ENCODE data around the gene ZIC1. TPM values are rescaled to one million over a fixed set of nuclear protein-coding genes. Genes with fewer than 3 reads are reported as not detected.

The ZIC1 gene
- total and polyA plus RNA-seq, 2 of the 13 experiments (the other 11 are each of a cell fraction or from before 2014, with no cell fraction given) = not detected

DNA sequence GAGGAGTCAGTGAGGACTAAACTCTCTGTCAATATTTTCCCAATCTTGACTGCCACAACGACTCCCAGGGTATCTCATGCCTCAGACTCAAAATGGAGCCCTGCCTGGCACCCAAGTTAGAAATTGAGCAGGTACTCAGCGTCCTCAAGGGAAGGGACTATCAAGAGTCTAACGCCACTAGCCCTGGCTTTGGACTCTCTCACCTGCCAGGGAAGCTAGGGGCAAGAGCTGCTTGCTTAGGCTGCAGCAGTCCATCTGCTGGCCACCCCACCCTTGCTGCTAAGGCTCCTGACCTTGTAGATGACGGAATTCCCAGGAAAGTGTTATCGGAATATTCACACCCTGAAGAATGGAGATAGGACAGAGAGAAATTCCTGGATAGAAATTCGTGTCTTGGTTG is 35.9 kb upstream of the ZIC1 start:
- DNase-seq (ENCODE audit: low spot score) = no peak
- ChIA-PET POLR2A (no interaction called here), CTCF (ENCODE audit: low intra/inter-chr PET ratio, low total read pairs) (no interaction called here)
- peaks cover 11% of the 10 kb centered on the region for H3K4me1 ChIP-seq (ENCODE audit: insufficient read depth, low read length)
- no peak for FAIRE-seq
- no peak overlapping the region for H3K4me3 ChIP-seq (replicated peaks in 1 of 3; ENCODE audit: insufficient read depth in 1 of 3, low read depth in 2 of 3, low read length in 3 of 3)
- intact Hi-C loops (cut with micrococcal nuclease; ENCODE audit: unreplicated experiment) (no loop called here), in situ Hi-C loops (cut with HindIII; ENCODE audit: extremely low pct_ligation_motif_present, low pct_unique_long_range_greater_than_20kb) (no loop called here)
- no peak overlapping the region for H3K9ac ChIP-seq (ENCODE audit: insufficient read depth, low read depth, low read length)
- H4K20me1 ChIP-seq (ENCODE audit: insufficient read depth, low read length) = no peaks in the 10 kb centered on the region
- H3K27me3 ChIP-seq (ENCODE audit: control insufficient read depth in 1 of 2, insufficient read depth in 2 of 2, low read length in 2 of 2) = peaks cover 0 to 18% of the 10 kb centered on the region in 2 experiments; a peak in 2 of 5 replicates
- no TSS peak for BruUV-seq (replicated peaks)
- no peak overlapping the region for H3K4me2 ChIP-seq (ENCODE audit: low read depth, low read length)
- no peak overlapping the region for H2AFZ ChIP-seq (ENCODE audit: low read length)
- no peaks in the 10 kb centered on the region for H3K36me3 ChIP-seq (replicated peaks in 1 of 2; ENCODE audit: control insufficient read depth in 1 of 2, insufficient read depth in 2 of 2, low read length in 2 of 2)
- H3K79me2 ChIP-seq (ENCODE audit: insufficient read depth, low read length) = no peaks in the 10 kb centered on the region
- ATAC-seq = no peak
- H3K27ac ChIP-seq (ENCODE audit: extremely low read length, insufficient read depth, low read length) = no peak overlapping the region
- H3K9me3 ChIP-seq (ENCODE audit: low read length) = no peaks in the 10 kb centered on the region
- WGBS (ENCODE audit: low lambda C conversion rate) = 2% methylated on average over 4 of the region's 6 CpGs
- TF ChIP-seq MAF1 (CRISPR knock-in tag; IDR thresholded peaks at IDR 0.05; ENCODE audit: borderline replicate concordance) (no peak), SYNCRIP (IDR thresholded peaks at IDR 0.05; ENCODE audit: insufficient read depth, low read depth, low read length) (no peak), ZNF883 (CRISPR knock-in tag; IDR thresholded peaks at IDR 0.05; ENCODE audit: not compliant biosample characterization) (no peak), CENPX (CRISPR knock-in tag; IDR thresholded peaks at IDR 0.05) (no peak), FOSL1 (CRISPR knock-in tag; IDR thresholded peaks at IDR 0.05; ENCODE audit: borderline replicate concordance) (no peak), NFE2 (CRISPR knock-in tag; IDR thresholded peaks at IDR 0.05) (no peak), ZNF546 (CRISPR knock-in tag; conservative IDR thresholded peaks at IDR 0.05) (no peak), ZBTB20 (CRISPR knock-in tag; IDR thresholded peaks at IDR 0.05; ENCODE audit: borderline replicate concordance, low read depth) (no peak), AKAP8 (CRISPR knock-in tag; IDR thresholded peaks at IDR 0.05) (no peak), DNMT1 (CRISPR knock-in tag; IDR thresholded peaks at IDR 0.05) (no peak), TRIM24 (CRISPR knock-in tag; IDR thresholded peaks at IDR 0.05) (no peak), MAZ (IDR thresholded peaks at IDR 0.05; ENCODE audit: borderline replicate concordance, low read depth, low read length) (no peak), MAZ (CRISPR knock-in tag; IDR thresholded peaks at IDR 0.05; ENCODE audit: low read depth) (no peak), ZNF747 (CRISPR knock-in tag; IDR thresholded peaks at IDR 0.05; ENCODE audit: borderline replicate concordance) (no peak), ELF4 (CRISPR knock-in tag; IDR thresholded peaks at IDR 0.05; ENCODE audit: borderline replicate concordance) (no peak)
- TF ChIP-seq, protein P1, sequence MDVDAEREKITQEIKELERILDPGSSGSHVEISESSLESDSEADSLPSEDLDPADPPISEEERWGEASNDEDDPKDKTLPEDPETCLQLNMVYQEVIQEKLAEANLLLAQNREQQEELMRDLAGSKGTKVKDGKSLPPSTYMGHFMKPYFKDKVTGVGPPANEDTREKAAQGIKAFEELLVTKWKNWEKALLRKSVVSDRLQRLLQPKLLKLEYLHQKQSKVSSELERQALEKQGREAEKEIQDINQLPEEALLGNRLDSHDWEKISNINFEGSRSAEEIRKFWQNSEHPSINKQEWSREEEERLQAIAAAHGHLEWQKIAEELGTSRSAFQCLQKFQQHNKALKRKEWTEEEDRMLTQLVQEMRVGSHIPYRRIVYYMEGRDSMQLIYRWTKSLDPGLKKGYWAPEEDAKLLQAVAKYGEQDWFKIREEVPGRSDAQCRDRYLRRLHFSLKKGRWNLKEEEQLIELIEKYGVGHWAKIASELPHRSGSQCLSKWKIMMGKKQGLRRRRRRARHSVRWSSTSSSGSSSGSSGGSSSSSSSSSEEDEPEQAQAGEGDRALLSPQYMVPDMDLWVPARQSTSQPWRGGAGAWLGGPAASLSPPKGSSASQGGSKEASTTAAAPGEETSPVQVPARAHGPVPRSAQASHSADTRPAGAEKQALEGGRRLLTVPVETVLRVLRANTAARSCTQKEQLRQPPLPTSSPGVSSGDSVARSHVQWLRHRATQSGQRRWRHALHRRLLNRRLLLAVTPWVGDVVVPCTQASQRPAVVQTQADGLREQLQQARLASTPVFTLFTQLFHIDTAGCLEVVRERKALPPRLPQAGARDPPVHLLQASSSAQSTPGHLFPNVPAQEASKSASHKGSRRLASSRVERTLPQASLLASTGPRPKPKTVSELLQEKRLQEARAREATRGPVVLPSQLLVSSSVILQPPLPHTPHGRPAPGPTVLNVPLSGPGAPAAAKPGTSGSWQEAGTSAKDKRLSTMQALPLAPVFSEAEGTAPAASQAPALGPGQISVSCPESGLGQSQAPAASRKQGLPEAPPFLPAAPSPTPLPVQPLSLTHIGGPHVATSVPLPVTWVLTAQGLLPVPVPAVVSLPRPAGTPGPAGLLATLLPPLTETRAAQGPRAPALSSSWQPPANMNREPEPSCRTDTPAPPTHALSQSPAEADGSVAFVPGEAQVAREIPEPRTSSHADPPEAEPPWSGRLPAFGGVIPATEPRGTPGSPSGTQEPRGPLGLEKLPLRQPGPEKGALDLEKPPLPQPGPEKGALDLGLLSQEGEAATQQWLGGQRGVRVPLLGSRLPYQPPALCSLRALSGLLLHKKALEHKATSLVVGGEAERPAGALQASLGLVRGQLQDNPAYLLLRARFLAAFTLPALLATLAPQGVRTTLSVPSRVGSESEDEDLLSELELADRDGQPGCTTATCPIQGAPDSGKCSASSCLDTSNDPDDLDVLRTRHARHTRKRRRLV (CRISPR knock-in tag; IDR thresholded peaks at IDR 0.05) = no peak
- TF ChIP-seq, protein P2, sequence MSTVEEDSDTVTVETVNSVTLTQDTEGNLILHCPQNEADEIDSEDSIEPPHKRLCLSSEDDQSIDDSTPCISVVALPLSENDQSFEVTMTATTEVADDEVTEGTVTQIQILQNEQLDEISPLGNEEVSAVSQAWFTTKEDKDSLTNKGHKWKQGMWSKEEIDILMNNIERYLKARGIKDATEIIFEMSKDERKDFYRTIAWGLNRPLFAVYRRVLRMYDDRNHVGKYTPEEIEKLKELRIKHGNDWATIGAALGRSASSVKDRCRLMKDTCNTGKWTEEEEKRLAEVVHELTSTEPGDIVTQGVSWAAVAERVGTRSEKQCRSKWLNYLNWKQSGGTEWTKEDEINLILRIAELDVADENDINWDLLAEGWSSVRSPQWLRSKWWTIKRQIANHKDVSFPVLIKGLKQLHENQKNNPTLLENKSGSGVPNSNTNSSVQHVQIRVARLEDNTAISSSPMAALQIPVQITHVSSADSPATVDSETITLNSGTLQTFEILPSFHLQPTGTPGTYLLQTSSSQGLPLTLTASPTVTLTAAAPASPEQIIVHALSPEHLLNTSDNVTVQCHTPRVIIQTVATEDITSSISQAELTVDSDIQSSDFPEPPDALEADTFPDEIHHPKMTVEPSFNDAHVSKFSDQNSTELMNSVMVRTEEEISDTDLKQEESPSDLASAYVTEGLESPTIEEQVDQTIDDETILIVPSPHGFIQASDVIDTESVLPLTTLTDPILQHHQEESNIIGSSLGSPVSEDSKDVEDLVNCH (CRISPR knock-in tag; IDR thresholded peaks at IDR 0.05) = no peak
- TF ChIP-seq, protein P3, sequence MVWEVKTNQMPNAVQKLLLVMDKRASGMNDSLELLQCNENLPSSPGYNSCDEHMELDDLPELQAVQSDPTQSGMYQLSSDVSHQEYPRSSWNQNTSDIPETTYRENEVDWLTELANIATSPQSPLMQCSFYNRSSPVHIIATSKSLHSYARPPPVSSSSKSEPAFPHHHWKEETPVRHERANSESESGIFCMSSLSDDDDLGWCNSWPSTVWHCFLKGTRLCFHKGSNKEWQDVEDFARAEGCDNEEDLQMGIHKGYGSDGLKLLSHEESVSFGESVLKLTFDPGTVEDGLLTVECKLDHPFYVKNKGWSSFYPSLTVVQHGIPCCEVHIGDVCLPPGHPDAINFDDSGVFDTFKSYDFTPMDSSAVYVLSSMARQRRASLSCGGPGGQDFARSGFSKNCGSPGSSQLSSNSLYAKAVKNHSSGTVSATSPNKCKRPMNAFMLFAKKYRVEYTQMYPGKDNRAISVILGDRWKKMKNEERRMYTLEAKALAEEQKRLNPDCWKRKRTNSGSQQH (CRISPR knock-in tag; IDR thresholded peaks at IDR 0.05; ENCODE audit: low read depth) = no peak
